ENCODE data around the gene TSPAN5. TPM values are rescaled to one million over a fixed set of nuclear protein-coding genes. Genes with fewer than 3 reads are reported as not detected.

The TSPAN5 gene
- total and polyA plus RNA-seq, 2 donors, result 4.7 to 10.3 TPM

DNA sequence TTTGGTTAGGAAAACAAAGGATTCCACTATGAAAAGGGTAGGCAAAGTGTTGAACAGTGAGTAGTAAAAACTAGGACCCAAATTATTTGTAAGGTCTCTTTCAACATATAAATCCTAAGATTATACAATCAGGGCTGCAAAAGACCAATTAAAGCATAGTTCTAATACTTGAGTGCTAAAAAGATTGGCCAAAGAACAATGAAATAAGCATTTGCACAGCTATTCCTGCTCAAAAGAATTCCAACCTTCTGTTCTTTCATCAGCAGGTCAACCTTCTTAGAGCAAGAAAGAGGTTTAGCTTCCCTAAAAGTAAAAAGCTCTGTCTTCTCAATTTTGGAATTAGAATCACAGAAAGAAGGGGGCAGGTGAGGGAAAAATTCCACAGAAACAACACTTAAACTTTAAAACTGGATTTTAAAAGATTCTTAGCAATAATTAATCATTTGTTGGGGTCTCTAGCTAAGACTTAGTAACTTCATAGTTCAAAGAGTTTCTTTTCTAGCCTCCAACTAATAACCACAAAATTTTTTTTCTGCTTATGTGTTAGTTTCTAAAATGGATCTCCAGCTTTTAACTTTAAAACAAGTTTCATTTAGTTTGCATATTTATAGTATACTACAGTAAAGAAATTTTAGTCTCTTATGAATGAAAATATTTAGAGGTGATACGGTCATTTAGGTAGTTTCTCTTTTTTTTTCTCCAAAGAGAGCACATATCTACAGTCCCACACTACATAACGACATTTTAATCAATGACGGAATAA lies 16.3 kb downstream of the TSPAN5 start:
- H3K4me1 ChIP-seq (ENCODE audit: control insufficient read depth in 2 of 2, insufficient read depth in 2 of 2, low read length in 2 of 2), result peaks cover 12 to 26% of the 10 kb centered on the region in 2 donors
- no peak for DNase-seq (ENCODE audit: low read depth in 6 of 9, low spot score in 9 of 9)
- H3K27ac ChIP-seq (ENCODE audit: low read depth in 1 of 2, low read length in 1 of 2), result no peak overlapping the region
- 96% methylated on average over 3 of the region's 3 CpGs for WGBS
- no peak overlapping the region for H3K4me3 ChIP-seq (ENCODE audit: low read length in 2 of 2)
- H3K27me3 ChIP-seq (ENCODE audit: control insufficient read depth in 2 of 2, insufficient read depth in 1 of 2, low read length in 1 of 2), result no peaks in the 10 kb centered on the region
- no peaks in the 10 kb centered on the region for H3K36me3 ChIP-seq (ENCODE audit: control insufficient read depth in 2 of 2, insufficient read depth in 2 of 2, low read length in 1 of 2)
- H3K9me3 ChIP-seq (ENCODE audit: control insufficient read depth in 2 of 2, insufficient read depth in 1 of 2, low read length in 1 of 2), result no peaks in the 10 kb centered on the region

DNA sequence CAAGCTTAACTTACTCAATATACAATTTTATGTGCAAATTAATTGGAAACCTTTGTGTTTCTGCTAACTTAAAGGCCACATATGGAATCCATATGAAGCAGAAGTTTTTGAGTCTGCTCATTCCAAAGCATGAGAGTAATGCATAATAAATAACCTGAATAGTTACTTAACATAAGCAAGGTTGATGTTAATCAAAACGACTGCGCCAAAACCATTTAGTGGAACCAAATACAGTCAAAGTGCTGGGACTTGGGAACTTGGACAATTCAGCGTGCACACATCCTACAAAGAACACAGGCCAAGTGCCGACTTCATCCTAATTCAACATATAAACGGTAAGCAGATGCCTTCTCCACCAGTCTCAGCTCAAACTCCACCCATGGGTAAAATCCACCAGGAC lies 17.0 kb downstream of the TSPAN5 start:
- DNase-seq (ENCODE audit: low read depth in 6 of 9, low spot score in 9 of 9), result no peak
- Histone ChIP-seq H3K9me3 (ENCODE audit: control insufficient read depth in 2 of 2, insufficient read depth in 1 of 2, low read length in 1 of 2) (no peaks in the 10 kb centered on the region), H3K4me3 (ENCODE audit: low read length in 2 of 2) (no peak overlapping the region), H3K27ac (ENCODE audit: low read depth in 1 of 2, low read length in 1 of 2) (no peak overlapping the region), H3K27me3 (ENCODE audit: control insufficient read depth in 2 of 2, insufficient read depth in 1 of 2, low read length in 1 of 2) (no peaks in the 10 kb centered on the region), H3K36me3 (ENCODE audit: control insufficient read depth in 2 of 2, insufficient read depth in 2 of 2, low read length in 1 of 2) (no peaks in the 10 kb centered on the region), H3K4me1 (ENCODE audit: control insufficient read depth in 2 of 2, insufficient read depth in 2 of 2, low read length in 2 of 2) (peaks cover 12 to 26% of the 10 kb centered on the region in 2 donors)
- WGBS, result over 99% methylated on average over 5 of the region's 5 CpGs

DNA sequence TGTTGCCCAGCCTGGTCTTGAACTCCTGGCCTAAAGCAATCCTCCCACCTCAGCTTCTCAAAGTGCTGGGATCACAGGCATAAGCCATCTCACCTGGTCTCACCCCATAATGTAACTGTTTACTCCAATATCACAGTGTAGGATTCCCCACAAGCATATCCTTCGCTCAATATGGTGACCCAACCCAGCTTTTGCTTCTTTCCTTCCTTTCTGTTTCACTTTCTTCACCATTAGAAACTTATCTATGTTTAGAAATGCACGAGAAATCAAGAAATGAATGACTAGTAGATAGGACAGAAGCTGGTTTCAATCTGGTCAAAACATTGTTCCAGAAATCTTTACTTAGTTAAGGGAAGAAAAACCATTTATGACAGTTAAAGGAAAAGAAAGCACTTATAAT lies 18.9 kb downstream of the TSPAN5 start:
- H3K27ac ChIP-seq (ENCODE audit: low read depth in 1 of 2, low read length in 1 of 2), result no peak overlapping the region
- H3K36me3 ChIP-seq (ENCODE audit: control insufficient read depth in 2 of 2, insufficient read depth in 2 of 2, low read length in 1 of 2), result no peaks in the 10 kb centered on the region
- H3K27me3 ChIP-seq (ENCODE audit: control insufficient read depth in 2 of 2, insufficient read depth in 1 of 2, low read length in 1 of 2), result no peaks in the 10 kb centered on the region
- no peak overlapping the region for H3K4me3 ChIP-seq (ENCODE audit: low read length in 2 of 2)
- no peak for DNase-seq (ENCODE audit: low read depth in 6 of 9, low spot score in 9 of 9)
- H3K9me3 ChIP-seq (ENCODE audit: control insufficient read depth in 2 of 2, insufficient read depth in 1 of 2, low read length in 1 of 2), result no peaks in the 10 kb centered on the region
- H3K4me1 ChIP-seq (ENCODE audit: control insufficient read depth in 2 of 2, insufficient read depth in 2 of 2, low read length in 2 of 2), result peaks cover 7 to 27% of the 10 kb centered on the region in 2 donors
- 76% methylated on average over 2 of the region's 2 CpGs for WGBS

DNA sequence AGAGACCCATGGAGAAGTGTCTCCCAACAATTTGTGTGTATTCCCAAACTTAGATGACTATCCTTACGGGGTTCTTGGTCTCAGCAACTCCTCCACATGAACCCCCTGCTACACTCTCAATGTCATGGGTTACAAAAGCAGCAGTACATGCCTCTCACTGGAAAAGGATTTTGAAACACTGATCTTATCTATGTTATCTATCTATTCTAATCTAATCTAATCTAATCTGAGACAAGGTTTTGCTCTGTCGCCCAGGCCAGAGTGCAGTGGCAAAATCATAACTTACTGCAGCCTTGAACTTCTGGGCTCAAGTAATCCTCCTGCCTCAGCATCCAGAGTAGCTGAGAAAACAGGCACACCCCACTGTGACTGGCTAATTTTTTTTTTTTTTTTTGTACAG lies 19.3 kb downstream of the TSPAN5 start:
- Histone ChIP-seq H3K27me3 (ENCODE audit: control insufficient read depth in 2 of 2, insufficient read depth in 1 of 2, low read length in 1 of 2) (no peaks in the 10 kb centered on the region), H3K27ac (ENCODE audit: low read depth in 1 of 2, low read length in 1 of 2) (no peak overlapping the region), H3K9me3 (ENCODE audit: control insufficient read depth in 2 of 2, insufficient read depth in 1 of 2, low read length in 1 of 2) (no peaks in the 10 kb centered on the region), H3K4me3 (ENCODE audit: low read length in 2 of 2) (no peak overlapping the region), H3K4me1 (ENCODE audit: control insufficient read depth in 2 of 2, insufficient read depth in 2 of 2, low read length in 2 of 2) (peaks cover 7 to 23% of the 10 kb centered on the region in 2 donors), H3K36me3 (ENCODE audit: control insufficient read depth in 2 of 2, insufficient read depth in 2 of 2, low read length in 1 of 2) (no peaks in the 10 kb centered on the region)
- 98% methylated on average over 2 of the region's 2 CpGs for WGBS
- DNase-seq (ENCODE audit: low read depth in 6 of 9, low spot score in 9 of 9), result no peak

DNA sequence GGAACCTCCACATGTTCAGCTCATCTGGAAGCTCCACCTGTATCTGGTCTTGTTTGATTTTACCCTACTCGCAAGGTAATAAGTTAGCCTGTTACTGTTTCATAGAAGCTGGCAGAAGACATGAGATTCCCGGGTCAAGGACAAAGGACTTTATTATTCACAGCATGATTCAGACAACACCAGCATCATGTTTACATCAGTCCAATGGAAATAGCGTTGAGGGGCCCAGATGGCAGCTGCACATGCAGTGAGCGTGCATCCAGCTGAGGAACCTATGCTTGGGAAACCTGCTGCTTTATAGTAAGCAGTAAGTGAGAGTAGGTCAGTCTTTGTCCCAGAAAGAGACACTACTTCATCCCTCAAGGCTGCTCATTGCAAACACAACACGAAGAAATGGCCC lies 19.8 kb downstream of the TSPAN5 start:
- 98% methylated on average over 5 of the region's 5 CpGs for WGBS
- Histone ChIP-seq H3K4me3 (ENCODE audit: low read length in 2 of 2) (no peak overlapping the region), H3K4me1 (ENCODE audit: control insufficient read depth in 2 of 2, insufficient read depth in 2 of 2, low read length in 2 of 2) (peaks cover 5 to 19% of the 10 kb centered on the region in 2 donors), H3K27ac (ENCODE audit: low read depth in 1 of 2, low read length in 1 of 2) (no peak overlapping the region), H3K36me3 (ENCODE audit: control insufficient read depth in 2 of 2, insufficient read depth in 2 of 2, low read length in 1 of 2) (no peaks in the 10 kb centered on the region), H3K9me3 (ENCODE audit: control insufficient read depth in 2 of 2, insufficient read depth in 1 of 2, low read length in 1 of 2) (no peaks in the 10 kb centered on the region), H3K27me3 (ENCODE audit: control insufficient read depth in 2 of 2, insufficient read depth in 1 of 2, low read length in 1 of 2) (no peaks in the 10 kb centered on the region)
- no peak for DNase-seq (ENCODE audit: low read depth in 6 of 9, low spot score in 9 of 9)

DNA sequence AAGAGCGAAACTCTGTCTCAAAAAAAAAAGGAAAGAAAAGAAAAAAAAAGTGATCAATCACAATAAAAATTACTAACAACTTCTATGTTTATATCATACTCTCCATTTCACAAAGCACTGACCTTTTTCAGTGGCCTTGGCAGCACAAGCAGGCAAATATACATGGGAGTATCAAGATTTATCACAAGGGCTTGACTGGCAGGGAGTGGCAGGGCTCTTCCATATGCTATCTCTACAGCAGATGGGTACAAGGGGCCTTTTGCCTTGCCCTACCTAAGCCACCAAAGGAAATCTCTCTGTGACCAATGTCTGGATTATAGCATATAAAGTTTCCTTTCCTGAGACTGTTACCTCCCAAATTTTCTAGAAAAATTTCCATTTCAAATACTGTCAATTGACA lies 24.4 kb downstream of the TSPAN5 start:
- 97% methylated on average over 1 of the region's 1 CpG for WGBS

DNA sequence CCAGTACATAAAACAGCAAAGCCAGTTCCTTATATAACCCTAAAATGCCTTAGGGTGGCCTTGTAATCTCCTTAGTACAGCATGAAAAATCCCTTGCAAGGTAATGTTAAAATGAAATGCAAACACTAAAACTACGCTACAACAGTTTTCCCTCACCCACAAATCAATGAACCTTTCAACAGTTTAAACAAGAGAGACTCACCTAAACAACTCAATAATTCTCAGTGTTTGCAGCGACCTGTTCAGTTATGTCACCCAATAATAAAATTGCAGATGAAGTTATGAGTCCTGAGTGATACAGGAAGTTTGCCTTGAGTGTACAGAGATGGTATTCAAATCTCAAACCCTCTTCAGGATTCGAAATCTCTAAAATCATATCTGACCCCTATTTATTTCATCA lies 25.3 kb downstream of the TSPAN5 start:
- Histone ChIP-seq H3K4me3 (ENCODE audit: low read length in 2 of 2) (no peak overlapping the region), H3K36me3 (ENCODE audit: control insufficient read depth in 2 of 2, insufficient read depth in 2 of 2, low read length in 1 of 2) (no peaks in the 10 kb centered on the region), H3K27me3 (ENCODE audit: control insufficient read depth in 2 of 2, insufficient read depth in 1 of 2, low read length in 1 of 2) (no peaks in the 10 kb centered on the region), H3K4me1 (ENCODE audit: control insufficient read depth in 2 of 2, insufficient read depth in 2 of 2, low read length in 2 of 2) (peaks cover 0 to 5% of the 10 kb centered on the region in 2 donors), H3K27ac (ENCODE audit: low read depth in 1 of 2, low read length in 1 of 2) (no peak overlapping the region), H3K9me3 (ENCODE audit: control insufficient read depth in 2 of 2, insufficient read depth in 1 of 2, low read length in 1 of 2) (no peaks in the 10 kb centered on the region)
- no peak for DNase-seq (ENCODE audit: low read depth in 6 of 9, low spot score in 9 of 9)
- WGBS, result 97% methylated on average over 3 of the region's 3 CpGs

More for the DNA sequence above, 24.4 kb downstream of the TSPAN5 start:
- no peaks in the 10 kb centered on the region for H3K36me3 ChIP-seq (ENCODE audit: control insufficient read depth in 2 of 2, insufficient read depth in 2 of 2, low read length in 1 of 2)
- H3K27ac ChIP-seq (ENCODE audit: low read depth in 1 of 2, low read length in 1 of 2), result no peak overlapping the region
- H3K9me3 ChIP-seq (ENCODE audit: control insufficient read depth in 2 of 2, insufficient read depth in 1 of 2, low read length in 1 of 2), result no peaks in the 10 kb centered on the region
- no peak overlapping the region for H3K4me3 ChIP-seq (ENCODE audit: low read length in 2 of 2)
- no peaks in the 10 kb centered on the region for H3K27me3 ChIP-seq (ENCODE audit: control insufficient read depth in 2 of 2, insufficient read depth in 1 of 2, low read length in 1 of 2)
- no peak for DNase-seq (ENCODE audit: low read depth in 6 of 9, low spot score in 9 of 9)
- peaks cover 0 to 10% of the 10 kb centered on the region in 2 donors for H3K4me1 ChIP-seq (ENCODE audit: control insufficient read depth in 2 of 2, insufficient read depth in 2 of 2, low read length in 2 of 2)

DNA sequence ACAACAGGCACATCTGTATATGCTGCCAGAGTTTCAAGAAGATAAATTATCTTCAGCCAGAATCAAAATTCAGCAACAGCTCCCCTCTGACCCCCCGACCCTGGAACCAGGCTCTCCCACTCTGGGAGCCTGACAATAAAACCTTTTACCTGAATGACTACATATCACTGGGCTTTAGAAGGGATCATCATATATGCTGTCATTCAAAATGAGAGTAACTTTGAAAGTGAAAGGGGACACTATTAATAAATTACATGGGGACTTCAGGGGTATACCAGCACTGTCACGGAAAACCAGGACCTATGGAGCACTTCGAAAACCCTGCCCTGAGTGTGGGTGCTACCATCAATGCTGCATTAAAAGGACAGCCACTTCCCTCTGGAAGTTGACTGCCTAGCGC lies 26.2 kb downstream of the TSPAN5 start:
- H3K4me1 ChIP-seq (ENCODE audit: control insufficient read depth in 2 of 2, insufficient read depth in 2 of 2, low read length in 2 of 2), result peaks cover 0 to 5% of the 10 kb centered on the region in 2 donors
- no peaks in the 10 kb centered on the region for H3K9me3 ChIP-seq (ENCODE audit: control insufficient read depth in 2 of 2, insufficient read depth in 1 of 2, low read length in 1 of 2)
- H3K4me3 ChIP-seq (ENCODE audit: low read length in 2 of 2), result no peak overlapping the region
- no peaks in the 10 kb centered on the region for H3K27me3 ChIP-seq (ENCODE audit: control insufficient read depth in 2 of 2, insufficient read depth in 1 of 2, low read length in 1 of 2)
- H3K36me3 ChIP-seq (ENCODE audit: control insufficient read depth in 2 of 2, insufficient read depth in 2 of 2, low read length in 1 of 2), result no peaks in the 10 kb centered on the region
- no peak overlapping the region for H3K27ac ChIP-seq (ENCODE audit: low read depth in 1 of 2, low read length in 1 of 2)
- WGBS, result 98% methylated on average over 4 of the region's 4 CpGs
- no peak for DNase-seq (ENCODE audit: low read depth in 6 of 9, low spot score in 9 of 9)

DNA sequence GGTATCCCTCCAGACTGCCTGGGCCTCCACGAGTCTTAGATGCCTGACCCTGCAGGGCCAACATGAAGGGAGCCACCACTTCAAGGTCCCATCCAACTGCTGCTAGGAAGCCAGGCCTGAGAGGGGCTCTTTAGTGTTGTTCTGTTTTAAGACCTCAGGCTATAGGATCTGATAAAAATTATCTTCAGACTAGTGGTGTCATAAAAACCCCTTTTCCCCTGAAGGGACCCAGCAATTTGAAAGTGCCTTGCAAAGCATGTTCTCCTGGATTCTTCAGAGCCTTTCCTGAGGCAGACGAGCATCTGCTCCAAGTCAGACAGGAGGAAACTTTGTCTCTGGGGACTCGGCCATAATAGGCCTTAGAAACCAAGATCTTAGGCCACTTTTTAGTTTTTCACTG lies 26.9 kb downstream of the TSPAN5 start:
- Histone ChIP-seq H3K4me1 (ENCODE audit: control insufficient read depth in 2 of 2, insufficient read depth in 2 of 2, low read length in 2 of 2) (peaks cover 0 to 6% of the 10 kb centered on the region in 2 donors), H3K27me3 (ENCODE audit: control insufficient read depth in 2 of 2, insufficient read depth in 1 of 2, low read length in 1 of 2) (no peaks in the 10 kb centered on the region), H3K27ac (ENCODE audit: low read depth in 1 of 2, low read length in 1 of 2) (no peak overlapping the region), H3K36me3 (ENCODE audit: control insufficient read depth in 2 of 2, insufficient read depth in 2 of 2, low read length in 1 of 2) (no peaks in the 10 kb centered on the region), H3K4me3 (ENCODE audit: low read length in 2 of 2) (no peak overlapping the region), H3K9me3 (ENCODE audit: control insufficient read depth in 2 of 2, insufficient read depth in 1 of 2, low read length in 1 of 2) (no peaks in the 10 kb centered on the region)
- WGBS, result 90% methylated on average over 3 of the region's 3 CpGs
- DNase-seq (ENCODE audit: low read depth in 6 of 9, low spot score in 9 of 9), result no peak

Measured in thymus (tissue), 11 donors.